Endothelial cell of umbilical vein (primary cell): ENCODE data around the gene GATM. TPM values are rescaled to one million over a fixed set of nuclear protein-coding genes. Genes with fewer than 3 reads are reported as not detected.

ENCODE experiments used
- BruUV-seq: library from RNA; stranded (reverse); fragments of 400-500 nt; replicated peaks from 2 replicates; lab custom pipeline; 2021; lab: Mats Ljungman, UMichigan
- CTCF ChIA-PET: fragments of 300-600, 350-600 bp; sonication (Branson Sonifier 250); formaldehyde crosslinking; loops from one replicate; lab custom pipeline; 2021; ENCODE audit warnings: antibody characterized with exemption, inconsistent platforms; lab: Charles Lee
- POLR2A ChIA-PET: fragments of 300-600, 350-600 bp; sonication (Branson Sonifier 250); formaldehyde crosslinking; loops from one replicate; lab custom pipeline; 2021; ENCODE audit warnings: antibody characterized with exemption, inconsistent platforms; lab: Charles Lee
- DNase-seq: peaks from one replicate; pipeline ENCODE4 v3.0.0-alpha.2; 2011; ENCODE audit warnings: low read depth, low spot score
- FAIRE-seq: peaks from 2 replicates; lab custom pipeline; 2011; peaks lifted over from hg19 to GRCh38; lab: Jason Lieb, UNC
- H2AFZ ChIP-seq: 2 replicates; pipeline ENCODE4 v1.6.0; 2012; ENCODE audit warnings: low read depth, low read length, control low read depth, inconsistent platforms
- H3K27ac ChIP-seq: 2 replicates; pipeline ENCODE4 v1.5.1; 2011; ENCODE audit warnings: low read depth, mild to moderate bottlenecking, control low read depth, low read length, moderate library complexity; ENCODE audit not compliant: insufficient read depth
- H3K27me3 ChIP-seq, 2 experiments: 2 replicates each; pipeline versions ENCODE4 v1.6.0 to v1.6.1; 2011; ENCODE audit warnings: low read length in 2 of 2, mixed read lengths in 1 of 2; ENCODE audit not compliant: control insufficient read depth in 2 of 2, insufficient read depth in 2 of 2
- H3K36me3 ChIP-seq, 2 experiments: 2 replicates in 1 of 2; 3 replicates in 1 of 2; pipeline ENCODE4 v1.5.1; 2011; ENCODE audit warnings: low read length in 2 of 2, mild to moderate bottlenecking in 1 of 2, moderate library complexity in 1 of 2; ENCODE audit not compliant: control insufficient read depth in 2 of 2, insufficient read depth in 2 of 2; ENCODE audit errors: extremely low read depth in 1 of 2
- H3K4me1 ChIP-seq: 3 replicates; pipeline ENCODE4 v1.5.1; 2011; ENCODE audit warnings: mild to moderate bottlenecking, low read length; ENCODE audit not compliant: control insufficient read depth, insufficient read depth; ENCODE audit errors: extremely low read depth
- H3K4me2 ChIP-seq: 2 replicates; pipeline ENCODE4 v1.6.1; 2011; ENCODE audit warnings: low read length, control low read depth, mixed read lengths; ENCODE audit not compliant: insufficient read depth
- H3K4me3 ChIP-seq, 3 experiments: fragments of 200-600 bp in 1 of 3; sonication (generic), shearing (Covaris generic) in 1 of 3; replicated peaks in 1 of 3; 2 replicates each; pipeline ENCODE4 v1.5.1; 2011 to 2016; ENCODE audit warnings: control low read depth in 3 of 3, low read length in 3 of 3, mild to moderate bottlenecking in 2 of 3, inconsistent platforms in 1 of 3, low read depth in 1 of 3, moderate library complexity in 1 of 3; ENCODE audit not compliant: insufficient read depth in 1 of 3
- H3K79me2 ChIP-seq: 2 replicates; pipeline ENCODE4 v1.6.0; 2012; ENCODE audit warnings: low read length, inconsistent platforms; ENCODE audit not compliant: control insufficient read depth, insufficient read depth
- H3K9ac ChIP-seq: replicated peaks from 2 replicates; pipeline ENCODE3; 2011; ENCODE audit warnings: low read length, control low read depth; ENCODE audit not compliant: insufficient read depth; ENCODE audit errors: extremely low read depth
- H3K9me1 ChIP-seq: replicated peaks from 3 replicates; pipeline ENCODE4 v1.6.0; 2011; ENCODE audit warnings: mild to moderate bottlenecking, low read length; ENCODE audit not compliant: control insufficient read depth, insufficient read depth; ENCODE audit errors: extremely low read depth
- H3K9me3 ChIP-seq: replicated peaks from 2 replicates; pipeline ENCODE4 v1.5.1; 2012; ENCODE audit warnings: low read length, inconsistent platforms; ENCODE audit not compliant: control insufficient read depth, insufficient read depth
- H4K20me1 ChIP-seq: replicated peaks from 2 replicates; pipeline ENCODE3; 2011; ENCODE audit warnings: mild to moderate bottlenecking, low read length; ENCODE audit not compliant: control insufficient read depth, insufficient read depth; ENCODE audit errors: extremely low read depth
- GATA2 ChIP-seq: IDR thresholded peaks from 2 replicates; pipeline ENCODE4 v1.7.0; 2011; ENCODE audit warnings: low read depth, mild to moderate bottlenecking, moderate library complexity, mixed read lengths, low read length; ENCODE audit not compliant: insufficient read length, insufficient read depth
- POLR2A ChIP-seq: IDR thresholded peaks from 2 replicates; pipeline ENCODE4 v1.6.1; 2012; ENCODE audit warnings: low read depth, mild to moderate bottlenecking, control low read depth, low read length
- POLR2AphosphoS5 ChIP-seq: IDR thresholded peaks from 2 replicates; pipeline ENCODE4 v1.6.1; 2012; ENCODE audit warnings: low read depth, mild to moderate bottlenecking, control low read depth, low read length, moderate library complexity; ENCODE audit not compliant: insufficient read depth
- dilution Hi-C: fragments of 300-500 bp; cut with MboI; formaldehyde crosslinking; loops from one replicate; pipeline ENCODE4 v1.15.0; 2019; ENCODE audit warnings: low sequenced_read_pairs; ENCODE audit not compliant: extremely low pct_ligation_motif_present
- intact Hi-C: fragments of 100-400 bp; cut with micrococcal nuclease; formaldehyde crosslinking; loops from one replicate; pipeline ENCODE4 v1.10.0; 2022
- polyA plus RNA-seq, 4 experiments: library from polyadenylated mRNA; depleted of rRNA in 3 of 4; stranded (reverse) in 3 of 4; unstranded in 1 of 4; fragments of >200 nt; gene quantifications; 2 replicates each; pipeline versions ENCODE4 v1.2.1 to v1.2.3, GENCODE V29; 2011 to 2012; ENCODE audit warnings: missing spikeins in 1 of 4
- total RNA-seq: library from RNA; stranded (reverse); gene quantifications from 2 replicates; pipeline ENCODE4 v1.2.3, GENCODE V29; 2021
- TF ChIP-seq, protein P1 (sequence below), 2 donors: IDR thresholded peaks; 1 replicate in 1 of 2; 2 replicates in 1 of 2; pipeline ENCODE4 v1.5.1; 2011; ENCODE audit warnings: low read length in 2 of 2, mild to moderate bottlenecking in 2 of 2, moderate library complexity in 2 of 2, control low read depth in 1 of 2, inconsistent platforms in 1 of 2, low read depth in 1 of 2; ENCODE audit not compliant: insufficient read depth in 1 of 2; ENCODE audit errors: extremely low read depth in 1 of 2
- TF ChIP-seq, protein P2 (sequence below): IDR thresholded peaks from 2 replicates; pipeline ENCODE4 v1.6.1; 2011; ENCODE audit not compliant: insufficient read depth, insufficient read length

Gene GATM
- total and polyA plus RNA-seq, 2 donors (not counting 3 experiments of a cell fraction or from before 2014, with no cell fraction given), result 0.21 to 0.60 TPM

DNA sequence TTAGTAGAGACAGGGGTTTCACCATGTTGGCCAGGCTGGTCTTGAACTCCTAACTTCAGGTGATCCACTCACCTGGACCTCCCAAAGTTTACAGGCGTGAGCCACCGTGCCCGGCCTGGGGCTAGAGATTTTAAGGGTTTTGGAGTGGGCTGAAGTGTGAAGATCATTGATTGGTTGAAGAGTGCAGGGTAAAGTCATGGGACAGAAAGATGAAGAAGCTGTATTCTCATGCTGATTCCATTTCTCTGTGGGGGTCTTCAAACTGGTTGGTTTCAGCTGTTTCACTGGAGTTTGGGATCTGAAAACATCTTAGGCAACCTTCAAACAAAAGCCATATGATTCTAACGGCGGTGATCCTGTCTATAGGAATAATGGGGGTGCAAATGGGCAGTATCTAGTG lies 52.1 kb downstream of the GATM start:
- intact Hi-C loops (no loop called here), dilution Hi-C loops (no loop called here)
- no peaks in the 10 kb centered on the region for H4K20me1 ChIP-seq
- POLR2A ChIA-PET, result interaction anchor here (0.6 kb wide), 1 partner anchor 112 kb away, joined by 4 read pairs; no protein-coding TSS in a partner anchor
- no peaks in the 10 kb centered on the region for H3K27me3 ChIP-seq
- H2AFZ ChIP-seq, result no peak overlapping the region
- no peaks in the 10 kb centered on the region for H3K36me3 ChIP-seq
- CTCF ChIA-PET, result interaction anchor here (1.1 kb wide), 1 partner anchor 17 kb away, joined by 3 read pairs; no protein-coding TSS in a partner anchor
- no peak overlapping the region for H3K9ac ChIP-seq
- no peak overlapping the region for H3K4me2 ChIP-seq
- FAIRE-seq (no peak), DNase-seq (no peak)
- BruUV-seq, result no TSS peak
- no peaks in the 10 kb centered on the region for H3K9me1 ChIP-seq
- H3K4me1 ChIP-seq, result no peaks in the 10 kb centered on the region
- no peak overlapping the region for H3K27ac ChIP-seq
- no peaks in the 10 kb centered on the region for H3K79me2 ChIP-seq
- no peak overlapping the region for H3K4me3 ChIP-seq
- no peaks in the 10 kb centered on the region for H3K9me3 ChIP-seq
- TF ChIP-seq POLR2A (no peak), GATA2 (no peak), POLR2AphosphoS5 (no peak)
- TF ChIP-seq, protein P1, sequence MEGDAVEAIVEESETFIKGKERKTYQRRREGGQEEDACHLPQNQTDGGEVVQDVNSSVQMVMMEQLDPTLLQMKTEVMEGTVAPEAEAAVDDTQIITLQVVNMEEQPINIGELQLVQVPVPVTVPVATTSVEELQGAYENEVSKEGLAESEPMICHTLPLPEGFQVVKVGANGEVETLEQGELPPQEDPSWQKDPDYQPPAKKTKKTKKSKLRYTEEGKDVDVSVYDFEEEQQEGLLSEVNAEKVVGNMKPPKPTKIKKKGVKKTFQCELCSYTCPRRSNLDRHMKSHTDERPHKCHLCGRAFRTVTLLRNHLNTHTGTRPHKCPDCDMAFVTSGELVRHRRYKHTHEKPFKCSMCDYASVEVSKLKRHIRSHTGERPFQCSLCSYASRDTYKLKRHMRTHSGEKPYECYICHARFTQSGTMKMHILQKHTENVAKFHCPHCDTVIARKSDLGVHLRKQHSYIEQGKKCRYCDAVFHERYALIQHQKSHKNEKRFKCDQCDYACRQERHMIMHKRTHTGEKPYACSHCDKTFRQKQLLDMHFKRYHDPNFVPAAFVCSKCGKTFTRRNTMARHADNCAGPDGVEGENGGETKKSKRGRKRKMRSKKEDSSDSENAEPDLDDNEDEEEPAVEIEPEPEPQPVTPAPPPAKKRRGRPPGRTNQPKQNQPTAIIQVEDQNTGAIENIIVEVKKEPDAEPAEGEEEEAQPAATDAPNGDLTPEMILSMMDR (IDR thresholded peaks at IDR 0.05; ENCODE audit: extremely low read depth in 1 of 2, insufficient read depth in 1 of 2, low read depth in 1 of 2, low read length in 2 of 2), result no peak
- TF ChIP-seq, protein P2, sequence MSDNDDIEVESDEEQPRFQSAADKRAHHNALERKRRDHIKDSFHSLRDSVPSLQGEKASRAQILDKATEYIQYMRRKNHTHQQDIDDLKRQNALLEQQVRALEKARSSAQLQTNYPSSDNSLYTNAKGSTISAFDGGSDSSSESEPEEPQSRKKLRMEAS, result no peak
